Upper lobe of left lung (tissue), 4 donors: ENCODE data around the gene CYP2E1.
"Not testable (repeated sequence)": the region's sequence is repeated elsewhere in the genome, so short reads cannot be mapped to it uniquely, and the experiment has no call there.

ENCODE experiments used
- CTCF ChIP-seq, 6 experiments: fragments of 450-650 bp in 4 of 6; fragments of 200-600 bp in 2 of 6; sonication (generic) in 2 of 6; IDR thresholded peaks; one replicate each; pipeline ENCODE4 v1.5.1; 2016 to 2019; ENCODE audit warnings: antibody characterized with exemption in 6 of 6
- POLR2A ChIP-seq, 4 donors: fragments of 450-650 bp; IDR thresholded peaks; one replicate each; pipeline ENCODE4 v1.5.1; 2016 to 2017; ENCODE audit warnings: antibody characterized with exemption in 4 of 4, mild to moderate bottlenecking in 2 of 4

- TF ChIP-seq CTCF, POLR2A (IDR thresholded peaks at IDR 0.05): not testable (repeated sequence)
Observed at GRCh38 chr10:133500897-133501296, 26.3 kb upstream of the CYP2E1 start.
